KMS-11 (cell line): ENCODE data around the gene STARD8.

ENCODE experiments used
- H2AFZ ChIP-seq: fragments of 200-600 bp; sonication (generic); 2 replicates; pipeline ENCODE4 v1.6.1; 2016; ENCODE audit warnings: antibody characterized with exemption, mixed run types, low read depth
- H3K27ac ChIP-seq: fragments of 200-600 bp; sonication (generic); 2 replicates; pipeline ENCODE4 v1.6.1; 2016; ENCODE audit warnings: mild to moderate bottlenecking, mixed run types
- H3K27me3 ChIP-seq: fragments of 200-600 bp; sonication (generic); 2 replicates; pipeline ENCODE4 v1.6.1; 2017; ENCODE audit warnings: mild to moderate bottlenecking, low read depth, mixed run types, moderate library complexity; ENCODE audit not compliant: insufficient read depth
- H3K36me3 ChIP-seq: fragments of 200-600 bp; sonication (generic); 2 replicates; pipeline ENCODE4 v1.6.1; 2017; ENCODE audit warnings: mild to moderate bottlenecking, mixed run types; ENCODE audit not compliant: insufficient read depth
- H3K4me1 ChIP-seq: fragments of 200-600 bp; sonication (generic); 2 replicates; pipeline ENCODE4 v1.6.1; 2016; ENCODE audit warnings: mild to moderate bottlenecking, low read depth, mixed run types; ENCODE audit not compliant: poor library complexity, severe bottlenecking
- H3K4me2 ChIP-seq: fragments of 200-600 bp; sonication (generic); 2 replicates; pipeline ENCODE4 v1.7.0; 2016; ENCODE audit warnings: mild to moderate bottlenecking, mixed run types
- H3K4me3 ChIP-seq: fragments of 200-600 bp; sonication (generic); IDR thresholded peaks from 2 replicates; pipeline ENCODE4 v1.6.1; 2017; ENCODE audit warnings: low read depth, low read length, mixed read lengths; ENCODE audit not compliant: insufficient read depth
- H3K79me2 ChIP-seq: fragments of 200-600 bp; sonication (generic); 2 replicates; pipeline ENCODE4 v1.6.1; 2016; ENCODE audit warnings: low read depth, mixed run types; ENCODE audit not compliant: insufficient read depth
- H3K9ac ChIP-seq: fragments of 200-600 bp; sonication (generic); 2 replicates; pipeline ENCODE4 v1.6.1; 2016; ENCODE audit warnings: mild to moderate bottlenecking, mixed run types
- H4K20me1 ChIP-seq: fragments of 200-600 bp; sonication (generic); 2 replicates; pipeline ENCODE4 v1.6.1; 2016; ENCODE audit warnings: mild to moderate bottlenecking, mixed run types; ENCODE audit not compliant: insufficient read depth
- TF ChIP-seq, protein P1 (sequence below): fragments of 200-600 bp; sonication (generic); conservative IDR thresholded peaks from 2 replicates; pipeline ENCODE4 v1.6.1; 2017; ENCODE audit warnings: low read depth, mild to moderate bottlenecking, antibody characterized with exemption, low read length, moderate library complexity, mixed read lengths

STARD8 gene

GRCh38 chrX:68676335-68676734, 28.9 kb downstream of the STARD8 start:
- Histone ChIP-seq H3K36me3 (no peaks in the 10 kb centered on the region), H3K4me3 (no peak overlapping the region), H4K20me1 (no peaks in the 10 kb centered on the region), H3K27ac (no peak overlapping the region), H3K9ac (no peak overlapping the region), H2AFZ (no peak overlapping the region), H3K79me2 (no peaks in the 10 kb centered on the region), H3K4me2 (no peak overlapping the region), H3K27me3 (no peaks in the 10 kb centered on the region), H3K4me1 (no peaks in the 10 kb centered on the region)
- TF ChIP-seq, protein P1, sequence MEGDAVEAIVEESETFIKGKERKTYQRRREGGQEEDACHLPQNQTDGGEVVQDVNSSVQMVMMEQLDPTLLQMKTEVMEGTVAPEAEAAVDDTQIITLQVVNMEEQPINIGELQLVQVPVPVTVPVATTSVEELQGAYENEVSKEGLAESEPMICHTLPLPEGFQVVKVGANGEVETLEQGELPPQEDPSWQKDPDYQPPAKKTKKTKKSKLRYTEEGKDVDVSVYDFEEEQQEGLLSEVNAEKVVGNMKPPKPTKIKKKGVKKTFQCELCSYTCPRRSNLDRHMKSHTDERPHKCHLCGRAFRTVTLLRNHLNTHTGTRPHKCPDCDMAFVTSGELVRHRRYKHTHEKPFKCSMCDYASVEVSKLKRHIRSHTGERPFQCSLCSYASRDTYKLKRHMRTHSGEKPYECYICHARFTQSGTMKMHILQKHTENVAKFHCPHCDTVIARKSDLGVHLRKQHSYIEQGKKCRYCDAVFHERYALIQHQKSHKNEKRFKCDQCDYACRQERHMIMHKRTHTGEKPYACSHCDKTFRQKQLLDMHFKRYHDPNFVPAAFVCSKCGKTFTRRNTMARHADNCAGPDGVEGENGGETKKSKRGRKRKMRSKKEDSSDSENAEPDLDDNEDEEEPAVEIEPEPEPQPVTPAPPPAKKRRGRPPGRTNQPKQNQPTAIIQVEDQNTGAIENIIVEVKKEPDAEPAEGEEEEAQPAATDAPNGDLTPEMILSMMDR, result no peak

GRCh38 chrX:68677998-68678397, 30.5 kb downstream of the STARD8 start:
- Histone ChIP-seq H3K4me3 (no peak overlapping the region), H3K27me3 (no peaks in the 10 kb centered on the region), H3K36me3 (no peaks in the 10 kb centered on the region), H3K4me1 (no peaks in the 10 kb centered on the region), H3K79me2 (no peaks in the 10 kb centered on the region), H4K20me1 (no peaks in the 10 kb centered on the region), H3K27ac (no peak overlapping the region), H3K4me2 (no peak overlapping the region), H3K9ac (no peak overlapping the region), H2AFZ (no peak overlapping the region)
- TF ChIP-seq, protein P1, result no peak

- Histone ChIP-seq H3K4me1 (no peaks in the 10 kb centered on the region), H3K27me3 (no peaks in the 10 kb centered on the region), H3K79me2 (no peaks in the 10 kb centered on the region), H3K4me2 (no peak overlapping the region), H3K36me3 (no peaks in the 10 kb centered on the region), H3K27ac (no peak overlapping the region), H3K9ac (no peak overlapping the region), H3K4me3 (no peak overlapping the region), H4K20me1 (no peaks in the 10 kb centered on the region), H2AFZ (no peak overlapping the region)
- TF ChIP-seq, protein P1, result no peak
Measured at GRCh38 chrX:68681443-68681941, 34.0 kb downstream of the STARD8 start.

GRCh38 chrX:68682790-68683189, 35.3 kb downstream of the STARD8 start:
- TF ChIP-seq, protein P1, result no peak
- no peaks in the 10 kb centered on the region for H3K36me3 ChIP-seq
- H2AFZ ChIP-seq, result no peak overlapping the region
- H3K9ac ChIP-seq, result no peak overlapping the region
- no peaks in the 10 kb centered on the region for H3K4me1 ChIP-seq
- no peaks in the 10 kb centered on the region for H3K79me2 ChIP-seq
- no peak overlapping the region for H3K27ac ChIP-seq
- no peaks in the 10 kb centered on the region for H3K27me3 ChIP-seq
- no peak overlapping the region for H3K4me3 ChIP-seq
- H4K20me1 ChIP-seq, result no peaks in the 10 kb centered on the region
- H3K4me2 ChIP-seq, result no peak overlapping the region
